ENCODE data around the gene INPP4B.
A peak's percentile ranks its signal among the peaks of the same experiment; 100 is the strongest.

The INPP4B gene
- total RNA-seq: 312 to 535 reads per million in 2 experiments

DNA sequence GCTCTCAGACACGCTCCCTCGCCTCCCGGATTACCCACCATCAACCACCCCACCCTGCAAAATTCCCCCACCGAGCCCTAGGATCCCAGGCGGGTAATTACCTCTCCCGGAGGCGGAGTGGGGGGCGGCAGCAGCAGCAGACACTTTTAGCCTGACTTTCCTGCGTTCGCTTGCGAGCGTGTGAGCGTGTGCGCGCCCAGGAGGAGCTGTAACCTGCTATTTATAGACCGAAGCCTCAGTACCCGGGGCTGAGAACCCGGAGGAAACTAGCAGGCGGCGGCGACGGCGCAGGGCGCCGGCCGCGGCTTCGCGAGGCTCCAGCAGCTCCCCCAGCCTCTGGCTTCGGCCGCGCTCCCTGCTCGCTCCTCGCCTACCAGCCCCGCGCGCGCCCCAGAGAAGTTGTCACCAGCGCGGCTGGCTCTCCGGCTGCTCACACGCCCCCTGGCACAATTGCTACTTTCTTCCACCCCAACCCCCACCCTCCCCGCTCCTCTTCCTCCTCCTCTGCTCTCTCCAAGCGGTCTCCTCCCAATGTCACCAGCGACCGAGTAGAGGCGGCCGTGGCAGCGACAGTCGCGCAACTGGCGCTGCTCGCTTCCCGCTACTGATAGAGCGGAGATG lies at the start of gene INPP4B:
INPP4B (minus strand) TSS at position 194 of the 621 bp plus-strand sequence.
- peak; percentile 17 for DNase-seq (ENCODE audit: low read depth)

DNA sequence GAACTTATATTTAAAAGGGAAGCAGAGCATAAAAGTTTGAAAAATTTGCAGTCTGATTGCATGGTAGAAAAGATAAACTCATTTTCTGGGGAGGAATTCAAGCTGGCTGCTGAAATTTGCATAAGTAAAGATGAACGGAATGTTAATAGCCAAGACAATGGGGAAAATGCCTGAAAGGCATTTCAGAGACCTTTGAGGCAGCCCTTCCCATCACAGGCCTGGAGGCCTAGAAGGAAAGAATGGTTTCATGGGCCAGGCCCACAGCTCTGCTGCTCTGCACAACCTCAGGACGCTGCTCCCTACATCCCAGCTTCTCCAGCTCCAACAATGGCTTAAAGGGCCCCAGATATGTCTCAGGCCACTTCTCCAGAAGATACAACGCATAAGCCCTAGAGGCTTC lies 46.9 kb upstream of the INPP4B start:
- DNase-seq (ENCODE audit: low read depth): no peak

DNA sequence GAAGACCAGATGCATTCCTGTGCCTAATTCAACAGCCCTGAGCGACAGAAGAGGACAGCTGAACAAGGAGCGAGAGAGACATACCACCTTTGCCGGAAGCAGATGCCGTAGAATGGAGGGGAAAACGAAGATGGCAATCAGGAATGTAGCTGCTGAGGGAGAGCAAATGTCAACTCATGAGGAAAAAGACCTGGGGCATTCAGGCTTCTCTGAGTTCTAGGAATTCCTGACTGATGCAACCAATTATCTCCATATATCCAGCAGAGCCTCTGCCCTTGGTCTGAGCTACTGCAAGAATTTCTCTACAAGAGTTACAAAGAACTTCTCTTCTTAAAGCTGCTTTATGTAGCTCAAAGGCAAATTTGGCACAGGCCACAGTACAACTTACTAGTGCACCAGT lies 40.5 kb upstream of the INPP4B start:
- no peak for DNase-seq (ENCODE audit: low read depth)

DNA sequence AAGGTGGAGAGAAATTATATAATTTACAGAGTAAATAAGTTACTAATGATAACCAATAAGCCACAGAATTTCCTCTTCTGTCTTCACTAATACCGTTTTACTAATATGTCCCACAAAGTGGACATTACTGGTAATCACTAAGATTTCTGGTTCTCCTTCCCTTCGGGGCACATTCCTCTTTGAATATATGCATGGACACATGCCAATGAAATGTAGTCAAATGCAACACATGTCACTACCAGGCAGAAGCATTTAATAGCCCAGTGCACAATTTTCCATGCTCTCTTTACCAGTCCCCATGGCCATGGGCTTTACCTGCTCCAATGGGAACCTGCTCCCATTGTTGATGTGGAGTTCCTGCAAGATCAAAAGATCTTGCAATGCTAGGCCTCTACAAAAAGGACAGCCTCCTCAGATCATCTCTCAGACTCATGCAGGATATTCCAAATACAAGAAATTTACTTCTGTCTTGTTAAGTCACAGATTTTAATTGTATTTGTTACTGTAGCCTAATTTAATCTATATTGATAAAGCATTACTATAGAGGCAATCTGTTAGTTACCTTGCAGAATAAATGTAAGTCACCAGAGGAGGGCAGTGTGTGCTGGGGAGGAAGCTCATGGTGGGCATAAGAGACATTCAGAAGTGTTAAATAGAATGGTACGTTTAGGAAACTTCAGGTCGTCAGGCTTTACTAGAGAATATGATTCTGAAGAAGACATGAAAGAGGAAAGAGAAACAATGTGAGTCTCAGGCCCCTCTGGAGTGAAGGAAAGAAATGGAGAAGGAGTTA lies 37.1 kb upstream of the INPP4B start:
- DNase-seq (ENCODE audit: low read depth): no peak

DNA sequence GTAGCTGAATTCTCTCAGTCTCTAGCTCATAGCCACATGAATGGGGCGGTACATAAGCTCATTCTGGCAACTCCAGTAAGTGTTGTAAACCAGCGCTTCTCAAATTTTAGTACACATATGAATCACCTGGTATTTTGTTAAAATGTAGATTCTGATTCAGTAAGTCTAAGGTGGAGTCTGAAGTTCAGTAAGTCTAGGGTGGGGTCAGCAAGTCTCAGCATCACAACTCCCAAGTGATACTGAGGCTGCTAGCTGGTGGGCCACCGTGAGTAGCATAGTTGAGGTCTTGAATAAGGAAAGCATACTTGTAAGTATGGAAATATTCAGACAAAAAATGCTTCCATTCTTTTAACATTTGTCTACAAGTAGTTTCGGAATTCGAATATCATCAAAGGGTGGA lies 36.1 kb upstream of the INPP4B start:
- no peak for DNase-seq (ENCODE audit: low read depth)

DNA sequence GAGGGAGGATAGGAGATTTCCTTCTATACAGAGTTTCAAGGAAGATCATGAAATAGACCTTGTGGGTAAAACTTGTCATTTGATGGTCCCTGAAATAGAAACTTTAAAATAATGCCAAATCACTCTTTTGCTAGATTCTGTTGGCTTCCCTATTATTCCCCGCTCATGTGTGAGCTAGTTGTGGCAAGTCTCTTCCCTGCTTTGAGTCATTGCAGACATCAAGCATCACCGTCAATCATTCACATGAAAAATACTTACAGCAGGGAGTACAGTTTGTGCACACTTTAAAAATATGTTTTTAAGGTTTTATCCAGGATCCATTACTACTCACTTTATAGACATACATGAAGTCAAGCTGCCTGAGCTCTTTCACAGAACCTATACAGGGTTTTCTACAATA lies 35.2 kb upstream of the INPP4B start:
- DNase-seq (ENCODE audit: low read depth): no peak

DNA sequence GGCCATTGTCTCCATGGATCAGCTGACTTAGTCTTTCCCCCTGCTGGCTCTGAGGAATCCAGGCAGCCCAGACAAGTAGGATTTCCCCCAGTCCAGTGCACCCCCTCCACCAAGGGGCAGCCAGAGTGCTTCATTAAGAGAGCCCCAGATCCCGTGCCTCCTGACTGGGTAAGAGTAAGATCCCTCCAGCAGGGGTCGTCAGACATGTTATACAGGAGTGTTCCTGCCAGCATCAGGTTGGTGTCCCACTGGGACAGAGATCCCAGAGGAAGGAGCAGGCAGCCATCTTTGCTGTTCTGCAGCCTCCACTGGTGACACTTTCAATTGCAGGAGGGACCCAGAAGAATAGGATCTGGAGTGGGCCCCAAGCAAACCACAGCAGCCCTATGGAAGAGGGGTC lies 29.0 kb upstream of the INPP4B start:
- DNase-seq (ENCODE audit: low read depth): no peak

DNA sequence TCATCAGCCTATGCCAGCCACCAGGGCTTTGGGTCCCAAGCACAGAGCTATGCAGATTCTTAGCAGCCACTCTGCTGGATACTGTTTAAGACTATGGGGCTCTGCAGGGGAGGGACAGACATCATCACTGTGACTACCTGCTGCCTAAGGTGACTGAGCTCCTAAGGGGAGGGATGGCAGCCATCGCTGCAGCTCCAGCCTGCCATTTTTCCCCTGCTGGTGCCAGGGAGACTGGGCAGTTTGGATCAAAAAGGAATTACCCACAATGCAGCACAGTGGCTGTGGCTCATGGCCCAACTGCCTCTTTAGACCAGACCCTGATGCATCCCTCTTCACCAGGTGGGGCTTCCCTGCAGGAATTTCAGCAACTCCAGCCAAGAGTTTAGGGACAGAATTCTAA lies 28.6 kb upstream of the INPP4B start:
- DNase-seq (ENCODE audit: low read depth): no peak

DNA sequence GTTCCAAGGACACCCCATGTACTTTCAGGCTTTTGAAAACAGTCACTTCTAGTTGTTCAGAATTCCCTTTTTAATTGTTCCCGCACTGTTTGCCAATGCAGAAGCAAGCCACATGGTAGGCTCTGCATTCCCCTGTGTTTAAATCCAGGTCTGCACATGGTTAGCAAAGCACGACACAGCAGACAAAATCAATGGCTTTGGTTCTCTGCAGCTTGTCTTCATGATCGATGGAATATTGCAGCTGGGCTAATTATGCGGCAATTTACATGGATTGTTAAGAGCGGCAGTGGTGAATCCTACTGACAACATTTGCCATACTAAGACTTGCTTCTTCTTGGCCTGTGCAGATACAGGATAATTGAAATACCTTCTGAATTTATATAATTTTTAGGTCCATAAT lies 20.6 kb upstream of the INPP4B start:
- DNase-seq (ENCODE audit: low read depth): no peak

DNA sequence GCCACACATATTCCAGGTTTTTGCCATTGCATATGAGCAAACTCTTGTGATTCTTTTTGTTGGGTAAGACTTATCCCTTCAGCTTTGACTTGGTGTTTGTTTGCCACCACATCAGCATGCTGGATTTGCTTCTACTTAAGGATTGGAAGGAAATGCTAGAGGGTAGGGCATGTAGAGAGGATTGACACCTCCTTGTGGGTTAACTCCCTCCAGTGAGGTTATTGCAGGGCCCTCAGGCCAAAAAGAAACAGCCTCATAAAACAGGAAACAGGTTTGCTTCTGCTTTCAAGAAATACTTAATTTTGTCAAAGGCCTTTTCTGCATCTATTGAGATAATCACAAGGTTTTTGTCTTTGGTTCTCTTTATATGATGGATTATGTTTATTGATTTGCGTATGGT lies 15.2 kb upstream of the INPP4B start:
- no peak for DNase-seq (ENCODE audit: low read depth)

DNA sequence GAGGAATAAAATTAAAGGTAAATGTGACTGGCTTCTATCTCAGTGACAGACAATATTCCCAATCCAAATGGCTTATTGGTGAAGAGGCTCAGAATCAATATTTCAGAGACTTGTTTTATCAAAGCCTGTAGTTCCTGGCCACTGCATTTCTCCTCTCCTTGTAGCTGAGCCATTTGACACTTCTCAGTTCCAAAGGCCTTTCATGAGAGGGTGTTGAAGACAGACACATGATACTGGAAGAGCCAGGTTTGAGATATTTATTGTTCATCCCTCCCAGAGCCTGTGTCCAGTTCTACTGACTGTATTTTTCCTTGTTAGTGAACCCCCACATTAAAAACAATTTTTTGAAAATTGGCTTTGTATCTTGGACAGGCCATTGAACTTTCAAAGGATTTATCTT lies 12.9 kb upstream of the INPP4B start:
- no peak for DNase-seq (ENCODE audit: low read depth)

DNA sequence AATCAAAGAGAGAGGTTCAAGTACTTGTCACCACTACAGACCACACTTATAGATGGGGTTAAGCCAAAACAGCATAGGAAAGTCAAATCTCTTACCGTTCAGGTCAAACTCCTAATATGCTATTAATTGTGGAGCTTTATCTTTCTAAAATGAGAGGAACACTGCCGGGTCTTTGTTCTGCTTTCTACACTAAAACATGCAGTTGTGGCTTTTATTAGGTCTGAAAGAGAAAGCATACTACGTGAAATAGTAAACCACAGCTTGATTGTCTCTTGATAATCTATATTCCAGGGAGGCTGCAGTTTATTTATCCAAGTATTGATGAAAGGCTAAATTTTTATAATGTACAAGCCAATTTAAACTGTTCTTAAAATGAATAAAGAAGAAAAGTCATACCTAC lies 12.3 kb upstream of the INPP4B start:
- no peak for DNase-seq (ENCODE audit: low read depth)

DNA sequence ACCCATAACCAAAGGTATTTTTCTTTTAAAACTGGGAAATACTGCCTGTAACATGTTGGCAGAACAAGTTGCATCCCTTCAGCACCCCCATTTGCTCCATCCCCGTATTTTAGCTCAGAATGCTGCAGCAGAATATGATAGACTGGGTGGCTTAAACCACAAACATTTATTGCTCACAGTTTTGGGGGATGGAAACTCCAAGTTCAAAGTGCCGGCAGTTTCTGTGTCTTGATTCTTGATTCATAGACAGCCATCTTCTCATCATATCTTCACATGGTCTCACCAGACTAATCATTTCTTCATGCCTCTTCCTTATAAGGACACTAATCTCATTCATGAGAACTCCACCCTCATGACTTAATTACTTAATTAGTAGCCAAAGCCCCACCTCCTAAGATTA lies 10.5 kb upstream of the INPP4B start:
- DNase-seq (ENCODE audit: low read depth): no peak

DNA sequence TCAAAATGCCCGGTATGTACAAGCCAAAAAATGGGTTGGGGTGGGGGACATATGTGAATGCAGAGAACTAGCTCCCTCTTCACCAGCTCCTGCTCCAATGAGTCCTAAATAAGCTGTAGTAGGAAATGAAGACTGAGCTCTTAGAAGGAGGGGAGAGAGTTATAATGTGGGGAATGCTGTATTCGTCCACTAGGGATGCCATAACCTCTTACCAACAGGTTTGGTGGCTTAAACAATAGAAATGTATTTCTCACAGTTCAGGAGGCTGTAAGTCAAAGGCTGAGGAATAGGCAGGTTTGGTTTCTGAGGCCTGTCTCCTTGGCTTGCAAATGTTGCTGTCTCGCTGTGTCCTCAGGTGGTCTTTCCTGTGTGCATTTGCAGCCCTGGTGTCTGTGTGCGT lies 4.4 kb upstream of the INPP4B start:
- DNase-seq (ENCODE audit: low read depth): no peak

DNA sequence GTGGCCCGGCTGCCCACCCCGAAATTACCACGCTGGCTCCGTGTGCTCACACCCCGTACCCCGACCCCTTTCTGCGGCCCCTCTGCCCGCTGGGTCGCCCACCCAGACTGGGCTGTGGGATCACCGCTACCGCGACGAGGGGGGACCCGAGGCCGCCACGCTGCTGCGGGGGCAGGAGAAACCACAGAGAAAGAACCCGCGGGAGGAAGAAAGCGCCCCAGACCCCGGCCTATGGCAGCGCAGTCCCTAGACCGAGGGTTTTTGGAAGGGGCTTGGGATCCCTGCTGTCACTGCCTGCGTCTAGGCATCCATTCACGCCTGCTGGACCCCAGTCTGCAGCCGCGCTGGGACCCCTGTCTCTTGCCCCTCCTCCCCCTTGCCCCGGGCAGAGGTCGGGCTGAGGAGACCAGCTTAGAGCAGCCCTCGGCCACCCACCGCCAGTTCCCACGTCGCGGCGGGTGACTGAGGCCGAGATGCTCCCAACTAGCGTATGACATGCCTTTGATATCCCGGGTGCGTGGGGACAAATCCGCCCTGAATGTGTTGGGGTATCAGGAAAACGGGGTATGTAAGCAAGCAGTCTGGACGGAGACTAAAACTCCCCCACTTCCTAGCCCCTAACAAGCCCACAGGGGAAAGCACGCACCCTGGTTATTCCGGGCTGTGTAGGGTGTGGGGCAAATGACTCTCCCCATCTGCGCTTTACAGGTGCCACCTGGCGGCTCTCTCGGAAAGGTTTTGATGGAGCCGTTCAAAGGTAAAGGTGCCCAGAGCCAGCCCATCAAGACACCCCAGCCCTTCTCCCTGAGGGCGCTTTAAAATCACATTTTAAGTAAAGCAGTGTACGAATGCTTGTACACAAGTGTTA lies 862 bp upstream of the INPP4B start:
- DNase-seq (ENCODE audit: low read depth): peak; percentile 68

DNA sequence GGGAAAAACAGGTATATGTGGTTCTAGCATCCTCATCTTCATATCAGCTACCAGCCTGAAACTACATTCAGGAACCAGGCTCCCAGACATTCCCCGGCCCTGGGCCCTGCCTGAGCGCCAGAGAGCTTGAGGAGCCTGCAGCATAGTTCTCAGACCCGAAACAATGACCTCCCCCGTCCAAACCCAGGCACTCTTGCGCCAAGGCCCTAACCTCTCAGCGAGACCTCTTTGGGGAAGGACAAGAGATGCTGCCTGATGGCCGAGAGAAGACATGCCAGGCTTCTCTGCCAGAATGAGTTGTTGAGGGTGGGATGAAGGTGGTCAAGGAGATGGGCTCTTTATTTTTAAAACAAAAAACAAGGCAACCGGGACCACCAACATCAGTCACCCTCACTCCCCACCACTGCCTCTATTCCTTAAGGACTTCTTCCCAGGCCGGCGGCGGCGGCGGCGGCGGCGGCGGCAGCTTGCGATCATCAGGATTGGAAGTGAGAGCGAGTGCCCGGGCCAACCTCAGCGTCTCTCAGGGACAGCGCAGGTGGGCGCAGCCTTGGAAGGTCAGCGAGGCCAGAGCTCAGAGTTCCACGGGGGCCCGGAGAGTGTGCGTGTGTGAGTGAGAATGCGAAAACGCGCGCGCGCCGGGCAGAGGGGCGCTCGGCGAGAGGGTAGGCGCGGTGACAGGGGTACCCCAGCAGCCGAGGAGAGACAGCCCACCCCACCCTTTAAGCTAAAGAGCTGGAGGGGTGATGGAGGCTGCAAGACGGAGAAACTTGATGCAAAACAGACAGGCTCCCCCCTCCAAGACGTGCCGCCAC lies 601 bp downstream of the INPP4B start:
- DNase-seq (ENCODE audit: low read depth): no peak

DNA sequence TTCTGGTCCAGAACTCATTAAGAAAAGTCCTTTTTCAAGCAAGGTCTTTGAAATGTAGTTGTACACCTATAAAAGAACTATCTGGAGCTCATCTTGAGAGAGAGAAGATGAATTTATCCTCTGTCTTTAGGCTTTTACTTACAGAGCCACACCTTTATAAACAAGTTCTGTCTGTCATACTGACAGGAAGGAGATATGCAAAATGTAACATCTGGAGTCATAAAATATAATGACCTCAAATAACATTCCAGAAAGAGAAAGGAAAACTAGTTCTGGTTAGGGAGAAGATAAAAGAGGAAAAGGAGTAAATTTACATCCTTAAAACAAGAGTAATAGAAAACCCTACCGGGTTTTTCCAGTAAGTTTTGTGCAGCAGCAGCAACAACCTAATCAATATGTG lies 1.3 kb downstream of the INPP4B start:
- DNase-seq (ENCODE audit: low read depth): no peak

DNA sequence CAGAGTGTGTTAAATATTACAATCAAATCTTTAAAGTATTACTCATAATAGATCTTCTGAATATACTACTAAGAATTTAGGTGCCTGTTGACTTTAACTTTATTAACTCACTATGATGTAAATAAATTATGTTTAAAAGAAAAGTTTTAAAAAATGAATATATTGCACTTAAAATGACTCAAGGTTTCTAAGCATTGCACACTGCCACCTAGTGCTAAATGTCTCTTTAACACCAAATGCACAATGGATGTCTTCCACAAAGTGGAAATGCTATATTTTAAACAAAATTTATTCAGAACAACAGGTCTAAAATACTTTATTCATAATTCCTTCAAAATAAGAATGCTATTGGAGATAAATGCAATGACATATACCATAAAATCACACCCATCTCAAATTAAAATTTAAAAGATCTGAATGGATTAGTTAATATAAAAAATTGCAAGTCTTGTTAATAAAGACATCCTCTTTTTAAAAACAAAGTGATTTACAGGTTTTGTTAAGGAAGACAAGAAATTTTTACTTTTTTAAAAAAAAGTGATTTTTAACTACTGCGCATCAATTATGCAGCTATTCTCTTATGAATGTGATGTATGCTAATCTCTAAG lies 5.5 kb downstream of the INPP4B start:
- no peak for DNase-seq (ENCODE audit: low read depth)

DNA sequence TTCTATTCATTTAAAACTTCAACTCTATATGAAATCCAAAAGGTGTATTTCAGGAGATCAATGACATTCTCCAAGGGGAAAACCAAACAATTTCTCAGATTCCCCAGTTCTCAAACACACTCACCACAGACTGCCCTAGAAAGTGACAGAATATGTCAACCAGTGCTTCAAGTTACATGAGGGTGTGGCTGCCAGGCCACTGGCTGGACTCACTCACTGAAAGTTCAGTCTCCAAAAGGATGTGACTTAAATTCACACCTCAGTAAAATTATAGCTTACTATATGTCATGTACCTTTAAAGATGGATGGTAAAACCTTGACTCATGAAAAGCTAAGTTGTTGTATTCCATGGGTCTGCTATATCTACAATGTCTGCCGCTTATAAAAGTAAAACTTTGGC lies 7.3 kb downstream of the INPP4B start:
- DNase-seq (ENCODE audit: low read depth): no peak

DNA sequence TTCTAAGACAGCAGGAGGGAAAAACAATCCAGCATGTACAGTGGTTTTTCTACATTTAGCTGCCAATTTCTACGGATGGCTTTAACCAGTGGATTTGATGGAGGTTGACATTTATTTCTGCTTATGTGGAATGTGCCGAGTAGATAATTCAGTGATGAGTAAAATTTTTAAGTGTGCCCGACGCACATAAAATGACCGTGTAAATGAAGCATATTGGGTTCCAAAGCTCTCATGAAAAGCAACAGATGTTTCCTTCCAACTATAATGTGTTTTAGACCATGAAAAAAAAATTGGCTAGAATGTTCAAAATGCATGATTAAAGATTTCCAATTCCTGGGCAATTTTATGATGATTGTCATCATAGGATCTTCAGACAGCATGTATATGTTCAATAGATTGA lies 14.1 kb downstream of the INPP4B start:
- no peak for DNase-seq (ENCODE audit: low read depth)

DNA sequence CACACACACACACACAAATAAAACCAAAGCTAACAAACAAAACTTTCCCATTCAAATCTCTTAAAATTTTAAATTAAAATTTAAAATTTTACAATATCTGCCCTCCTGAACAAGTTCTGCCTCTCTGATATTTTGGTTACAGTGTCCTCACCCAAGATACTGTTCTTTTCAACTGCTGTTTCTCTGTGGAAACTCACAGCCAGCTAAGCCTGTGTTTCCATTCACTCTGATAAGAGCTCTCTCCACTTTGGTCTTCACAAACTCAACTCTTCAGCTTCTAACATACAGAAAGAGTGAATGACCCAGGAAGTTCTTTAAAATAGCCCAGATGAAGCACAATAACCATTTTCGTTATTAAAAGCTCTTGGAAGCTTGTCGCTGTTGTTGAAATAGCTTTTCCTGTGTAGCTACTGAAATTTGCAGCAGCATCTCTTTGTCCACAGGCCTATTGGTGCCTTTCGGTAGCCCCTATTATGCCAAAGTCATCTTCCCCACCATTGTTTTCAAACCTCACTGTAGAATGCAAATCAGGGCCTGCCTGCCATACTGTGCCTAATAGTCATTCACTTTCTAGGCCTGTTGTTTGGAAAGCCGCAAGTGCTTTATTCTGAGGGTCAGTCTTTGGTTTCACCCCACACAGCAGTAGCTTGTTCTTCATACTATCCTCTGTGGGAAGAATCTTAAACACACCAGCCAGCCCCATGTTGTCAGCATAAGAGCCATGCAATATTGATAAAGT lies 19.4 kb downstream of the INPP4B start:
- no peak for DNase-seq (ENCODE audit: low read depth)
